IPS-18c (cell line): ENCODE measurements around the gene TBC1D17.
A peak's percentile ranks its signal among the peaks of the same experiment; 100 is the strongest.

ENCODE experiments used
- H3K4me3 ChIP-seq: 2 replicates; pipeline ENCODE4 v1.7.0; 2013; ENCODE audit warnings: low read depth, mild to moderate bottlenecking, low read length, moderate library complexity; ENCODE audit not compliant: insufficient read depth
- H3K9me3 ChIP-seq: one replicate; pipeline ENCODE4 v1.6.1; 2013; ENCODE audit warnings: mild to moderate bottlenecking, low read length, moderate library complexity; ENCODE audit not compliant: control insufficient read depth, insufficient read depth

Gene TBC1D17

DNA sequence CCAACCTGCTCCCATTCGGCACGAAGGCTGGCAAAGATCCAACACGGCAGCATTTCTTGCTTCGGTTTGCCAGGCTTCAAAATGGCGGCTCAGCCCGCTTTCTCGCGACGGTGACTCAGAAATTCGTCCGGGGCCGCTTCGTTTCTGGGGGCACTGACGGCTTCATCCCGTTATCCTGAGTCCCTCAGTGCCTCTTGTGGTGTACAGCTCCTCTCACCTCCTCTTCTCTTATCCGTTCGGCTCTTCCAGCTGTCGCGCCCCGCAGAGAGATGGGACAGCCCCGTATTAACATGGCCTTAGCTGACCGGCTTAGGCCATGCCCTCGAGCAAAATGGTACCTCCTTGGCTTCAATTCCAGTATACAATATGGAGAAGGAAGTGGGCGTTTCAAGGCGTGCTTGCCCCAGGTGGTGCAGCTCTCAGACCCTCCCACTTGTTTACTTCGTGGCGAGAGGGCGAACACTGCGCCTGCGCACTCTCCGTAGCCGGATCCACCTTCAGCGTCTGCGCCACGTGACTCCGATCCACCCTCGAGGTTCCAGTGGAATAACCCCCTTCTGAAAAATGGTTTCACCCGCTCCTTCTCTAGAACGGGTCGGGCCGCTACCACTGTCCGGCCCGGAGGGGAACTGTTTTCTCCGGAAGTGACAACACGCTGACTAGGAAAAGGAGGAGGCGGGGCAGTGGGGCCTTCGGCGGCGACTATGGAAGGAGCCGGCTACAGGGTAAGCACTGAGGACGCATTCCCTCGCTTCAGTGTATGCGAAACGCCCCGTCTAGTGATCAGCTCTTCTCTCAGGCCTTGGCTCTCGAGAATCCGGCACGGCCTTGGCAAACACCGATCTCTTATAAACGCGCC lies at the start of gene TBC1D17, which contains the start of gene AKT1S1:
Gene TBC1D17 (plus strand): TSS at position 683 of the 859 bp plus-strand sequence. CDS start 22 bp downstream, at position 705.
Gene AKT1S1 (minus strand): TSS at position 336 of the 859 bp plus-strand sequence. CDS start 4,060 bp downstream, outside the sequence.
- Histone ChIP-seq H3K9me3 (no peaks in the 10 kb centered on the region), H3K4me3 (peak within 1 kb of the TSS; percentile 99)

DNA sequence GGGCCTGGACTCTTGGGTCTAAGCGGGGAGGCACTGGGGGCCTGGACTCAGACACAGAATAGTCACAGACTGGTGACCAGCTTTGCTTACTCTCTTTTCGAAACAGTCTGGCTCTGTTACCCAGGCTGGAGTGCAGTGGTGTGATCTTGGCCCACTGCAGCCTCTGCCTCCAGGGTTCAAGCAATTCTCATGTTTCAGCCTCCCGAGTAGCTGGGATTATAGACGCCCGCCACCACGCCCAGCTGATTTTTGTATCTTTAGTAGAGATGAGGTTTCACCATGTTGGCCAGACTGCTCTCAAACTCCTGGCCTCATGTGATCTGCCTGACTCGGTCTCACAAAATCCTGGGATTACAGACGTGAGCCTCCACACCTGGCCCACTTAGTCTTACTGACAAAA lies 48.3 kb upstream of the TBC1D17 start:
- no peaks in the 10 kb centered on the region for H3K9me3 ChIP-seq
- H3K4me3 ChIP-seq, result no peak overlapping the region

DNA sequence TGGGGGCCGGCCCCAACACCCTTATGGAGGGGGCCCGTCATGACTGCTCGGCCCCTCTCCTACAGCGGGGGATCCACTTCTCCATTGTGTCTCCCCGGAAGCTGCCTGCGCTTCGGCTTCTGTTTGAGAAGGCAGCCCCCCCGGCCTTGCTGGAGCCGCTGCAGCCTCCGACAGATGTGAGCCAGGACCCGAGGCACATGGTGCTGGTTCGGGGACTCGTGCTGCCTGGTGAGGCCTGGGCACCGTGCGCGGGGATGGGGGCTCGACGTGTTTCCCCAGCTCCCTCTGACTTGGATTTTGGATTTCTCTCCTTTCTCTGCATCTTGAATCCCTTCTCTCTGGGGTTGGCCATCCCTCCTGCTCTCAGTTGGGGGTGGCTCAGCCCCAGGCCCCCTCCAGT lies 47.8 kb upstream of the TBC1D17 start:
- Histone ChIP-seq H3K4me3 (no peak overlapping the region), H3K9me3 (no peaks in the 10 kb centered on the region)

DNA sequence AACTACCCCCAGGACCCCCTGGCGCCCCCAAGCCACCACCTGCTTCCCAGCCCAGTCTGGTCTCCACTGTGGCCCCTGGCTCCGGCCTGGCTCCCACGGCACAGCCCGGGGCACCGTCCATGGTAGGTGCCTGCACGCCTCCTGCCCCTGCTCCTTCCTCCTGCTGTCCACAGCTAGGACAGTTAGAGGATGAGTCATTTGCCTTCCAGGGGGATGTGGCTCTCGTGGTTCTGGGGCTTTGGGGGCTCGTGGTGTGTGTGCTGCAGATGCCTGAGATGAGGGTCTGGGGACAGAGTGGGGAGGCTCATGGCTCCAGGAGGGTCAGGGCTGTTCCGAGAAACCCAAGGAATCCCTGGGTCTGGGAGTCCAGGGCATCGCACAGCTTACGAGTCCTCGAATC lies 46.7 kb upstream of the TBC1D17 start:
- Histone ChIP-seq H3K4me3 (no peak overlapping the region), H3K9me3 (no peaks in the 10 kb centered on the region)

DNA sequence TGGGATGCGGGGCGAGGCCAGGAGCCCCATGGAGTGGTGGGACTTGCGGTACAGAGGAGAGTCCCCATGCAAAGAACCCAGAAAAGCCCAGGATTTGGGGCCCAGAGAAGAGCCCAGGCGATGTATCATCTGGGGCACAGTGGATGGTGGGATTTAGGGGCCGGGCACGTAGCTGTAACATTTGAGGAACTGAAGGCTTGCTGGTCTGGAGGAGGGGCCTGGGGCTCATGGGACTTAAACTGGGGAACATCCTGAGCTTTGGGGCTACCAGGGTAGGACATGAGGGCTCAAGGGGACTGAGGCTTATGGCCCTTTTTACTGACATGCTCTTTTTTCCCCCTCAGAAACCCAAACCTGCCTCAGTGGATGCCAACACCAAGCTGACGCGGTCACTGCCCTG lies 45.9 kb upstream of the TBC1D17 start:
- Histone ChIP-seq H3K9me3 (no peaks in the 10 kb centered on the region), H3K4me3 (no peak overlapping the region)

DNA sequence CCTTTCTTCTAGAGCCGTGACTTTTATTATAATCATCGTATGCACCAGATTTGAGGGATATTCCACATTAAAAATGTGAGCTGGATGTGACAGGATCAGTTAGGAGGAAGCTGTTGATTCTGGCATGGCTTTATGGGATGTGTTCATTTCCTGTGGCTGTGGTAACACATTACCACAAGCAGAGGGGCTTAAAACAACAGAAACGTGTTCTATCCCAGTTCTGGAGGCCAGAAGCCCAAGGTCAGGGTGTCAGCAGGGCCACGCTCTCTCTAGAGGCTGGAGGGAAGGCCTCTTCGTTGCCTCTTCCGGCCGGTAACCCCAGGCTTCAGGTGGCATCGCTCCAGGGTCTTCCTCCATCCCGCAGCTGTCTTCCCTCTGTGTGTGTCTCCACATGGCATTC lies 44.9 kb upstream of the TBC1D17 start:
- Histone ChIP-seq H3K9me3 (no peaks in the 10 kb centered on the region), H3K4me3 (no peak overlapping the region)

DNA sequence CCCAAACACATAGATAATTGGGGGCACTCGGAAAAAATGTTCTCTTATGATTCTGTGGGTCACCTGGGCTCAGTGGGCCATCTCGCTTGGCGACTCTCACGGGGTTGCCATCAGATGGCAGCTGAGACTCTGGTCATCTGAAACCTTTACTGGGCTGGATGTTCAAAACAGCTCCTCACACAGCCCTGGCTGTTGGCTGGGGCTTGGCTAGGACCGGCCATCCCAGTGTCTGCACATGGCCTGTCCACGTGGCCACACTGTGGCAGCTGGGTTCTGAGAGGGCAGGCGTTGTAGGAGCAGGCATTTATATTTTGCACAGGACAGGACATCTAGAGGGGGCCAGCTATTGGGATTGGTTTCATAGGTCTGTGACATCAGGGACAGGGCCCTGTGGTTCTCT lies 43.9 kb upstream of the TBC1D17 start:
- Histone ChIP-seq H3K4me3 (no peak overlapping the region), H3K9me3 (no peaks in the 10 kb centered on the region)

DNA sequence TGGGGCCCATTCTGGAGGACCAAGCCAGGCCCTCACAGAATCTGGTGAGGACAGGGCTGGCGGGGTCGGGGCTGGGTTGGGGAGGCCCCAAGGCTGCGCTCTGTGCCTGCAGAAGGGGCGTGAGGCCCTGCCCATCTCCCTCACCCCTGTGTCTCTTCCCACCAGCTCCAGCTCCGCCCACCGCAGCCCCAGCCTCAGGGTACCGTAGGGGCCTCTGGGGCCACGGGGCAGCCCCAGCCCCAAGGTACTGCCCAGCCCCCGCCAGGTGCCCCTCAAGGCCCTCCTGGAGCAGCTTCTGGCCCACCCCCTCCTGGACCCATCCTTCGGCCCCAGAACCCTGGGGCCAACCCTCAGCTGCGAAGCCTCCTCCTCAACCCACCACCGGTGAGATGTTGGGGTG lies 41.9 kb upstream of the TBC1D17 start:
- no peaks in the 10 kb centered on the region for H3K9me3 ChIP-seq
- H3K4me3 ChIP-seq, result no peak overlapping the region

DNA sequence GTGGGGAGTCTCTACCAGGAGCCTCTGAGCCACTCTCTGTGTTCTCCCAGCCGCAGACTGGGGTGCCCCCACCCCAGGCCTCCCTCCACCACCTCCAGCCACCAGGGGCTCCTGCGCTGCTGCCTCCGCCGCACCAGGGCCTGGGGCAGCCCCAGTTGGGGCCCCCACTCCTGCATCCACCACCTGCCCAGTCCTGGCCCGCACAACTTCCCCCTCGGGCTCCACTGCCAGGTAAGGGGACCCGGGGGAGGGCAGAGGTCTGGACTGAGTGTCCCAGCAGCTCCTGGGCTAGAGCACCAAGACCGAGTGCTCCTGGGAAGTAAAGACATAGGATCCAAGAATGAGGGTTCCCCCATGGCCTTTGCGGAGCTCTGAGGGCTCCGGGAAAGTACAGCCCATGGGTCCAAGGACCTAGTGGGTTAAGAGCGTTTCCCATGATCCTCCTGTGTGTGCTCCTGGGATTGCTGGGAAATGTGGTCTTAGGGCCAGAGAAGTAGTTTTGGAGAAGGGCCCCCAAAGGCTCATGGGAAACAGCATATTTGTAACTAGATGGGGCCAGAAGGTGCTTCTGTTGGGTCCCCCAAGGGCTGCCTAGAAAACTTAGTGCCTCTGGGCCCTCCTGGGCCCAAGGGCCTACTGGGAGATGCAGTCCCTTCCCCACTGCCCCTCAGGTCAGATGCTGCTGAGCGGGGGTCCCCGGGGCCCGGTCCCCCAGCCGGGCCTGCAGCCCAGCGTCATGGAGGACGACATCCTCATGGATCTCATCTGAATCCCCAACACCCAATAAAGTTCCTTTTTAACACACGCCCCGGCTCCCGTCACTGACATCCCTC lies 41.1 kb upstream of the TBC1D17 start:
- no peak overlapping the region for H3K4me3 ChIP-seq
- no peaks in the 10 kb centered on the region for H3K9me3 ChIP-seq

DNA sequence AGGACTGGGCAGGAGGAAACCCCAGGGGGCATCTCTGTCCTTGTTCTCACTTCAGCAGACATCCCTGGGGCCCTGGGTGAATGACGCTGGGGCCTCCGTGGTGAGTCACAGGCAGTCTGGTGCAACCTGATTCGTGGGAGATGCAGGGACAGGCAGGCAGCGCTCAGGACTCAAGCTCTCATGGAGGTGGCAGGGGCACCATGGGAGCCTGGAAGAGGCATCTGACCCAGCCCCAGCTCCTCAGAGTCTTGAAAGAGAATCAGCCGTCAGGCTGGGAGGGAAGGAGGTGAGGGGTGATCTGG lies 40.5 kb upstream of the TBC1D17 start:
- Histone ChIP-seq H3K4me3 (no peak overlapping the region), H3K9me3 (no peaks in the 10 kb centered on the region)

DNA sequence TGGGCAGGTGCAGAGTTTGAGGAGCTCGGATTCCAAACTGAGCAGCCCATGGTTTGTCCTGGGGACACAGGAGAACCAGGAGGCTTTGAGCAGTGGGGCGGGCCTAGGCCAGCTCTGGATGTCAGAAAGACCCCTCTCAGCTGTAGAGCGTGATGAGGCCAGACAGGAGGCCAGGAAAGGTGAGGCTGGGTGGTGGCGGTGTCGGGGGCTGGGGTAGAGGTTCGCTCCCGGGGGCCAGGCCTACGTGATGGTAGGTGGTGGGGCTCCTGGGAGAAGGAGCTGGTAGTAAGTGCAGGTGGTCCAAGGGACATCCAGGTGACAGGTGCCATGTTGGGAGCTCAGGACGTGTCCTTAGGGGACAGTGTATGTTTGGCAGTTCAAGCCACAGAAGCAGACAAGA lies 40.1 kb upstream of the TBC1D17 start:
- H3K9me3 ChIP-seq, result no peaks in the 10 kb centered on the region

DNA sequence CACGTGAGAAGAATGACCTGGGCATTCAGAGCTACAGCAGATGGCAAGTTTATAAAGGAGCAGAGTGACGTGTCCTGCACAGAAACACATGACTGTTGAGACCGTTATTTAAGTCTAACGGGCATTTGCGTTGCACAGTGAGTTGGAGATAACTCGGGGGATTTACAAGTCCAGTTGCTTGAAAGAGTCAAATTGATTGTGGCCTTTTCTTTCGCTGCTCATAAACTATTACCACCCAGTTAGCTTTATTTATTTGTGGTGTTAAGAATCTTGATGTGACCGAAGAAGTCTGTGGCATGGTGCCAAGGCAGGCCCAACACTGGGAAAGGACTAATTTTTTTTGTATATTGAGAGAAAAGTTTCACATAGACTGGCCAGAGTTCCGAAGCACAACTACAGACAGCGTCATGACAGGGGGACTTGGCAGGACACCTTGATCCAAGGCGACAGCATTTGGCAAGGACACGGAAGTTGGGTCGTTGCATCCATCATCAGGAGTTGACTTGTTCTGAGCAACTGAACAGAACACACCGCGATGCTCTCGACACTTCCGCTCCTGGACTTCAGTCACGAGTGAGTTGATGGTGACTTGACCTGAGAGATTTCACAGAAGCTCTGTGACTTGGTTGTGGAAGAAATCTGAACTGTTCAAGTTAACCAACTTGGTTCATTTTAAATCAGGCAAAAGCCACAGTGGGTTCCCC lies 38.5 kb upstream of the TBC1D17 start:
- no peak overlapping the region for H3K4me3 ChIP-seq
- no peaks in the 10 kb centered on the region for H3K9me3 ChIP-seq

More for the DNA sequence above, 40.1 kb upstream of the TBC1D17 start:
- H3K4me3 ChIP-seq, result no peak overlapping the region

DNA sequence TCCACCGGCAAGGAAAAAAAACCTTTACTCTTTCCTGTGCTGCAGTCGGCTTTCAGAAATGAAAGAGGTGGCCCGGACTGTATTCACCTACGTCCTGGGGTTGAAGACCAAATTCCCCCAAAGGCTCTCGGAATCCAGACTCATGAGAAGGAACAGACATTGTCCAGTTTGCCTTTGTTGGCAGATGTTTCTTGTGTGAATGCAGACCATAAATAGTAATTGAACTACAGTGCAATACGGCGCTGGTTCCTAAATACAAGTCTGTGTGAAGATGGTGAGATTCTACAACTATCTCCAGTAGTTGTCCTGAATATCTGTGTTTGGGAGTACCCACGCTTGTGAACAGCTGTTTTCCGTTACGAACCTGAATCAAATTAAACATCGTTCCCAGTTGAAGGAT lies 37.8 kb upstream of the TBC1D17 start:
- Histone ChIP-seq H3K4me3 (no peak overlapping the region), H3K9me3 (no peaks in the 10 kb centered on the region)

DNA sequence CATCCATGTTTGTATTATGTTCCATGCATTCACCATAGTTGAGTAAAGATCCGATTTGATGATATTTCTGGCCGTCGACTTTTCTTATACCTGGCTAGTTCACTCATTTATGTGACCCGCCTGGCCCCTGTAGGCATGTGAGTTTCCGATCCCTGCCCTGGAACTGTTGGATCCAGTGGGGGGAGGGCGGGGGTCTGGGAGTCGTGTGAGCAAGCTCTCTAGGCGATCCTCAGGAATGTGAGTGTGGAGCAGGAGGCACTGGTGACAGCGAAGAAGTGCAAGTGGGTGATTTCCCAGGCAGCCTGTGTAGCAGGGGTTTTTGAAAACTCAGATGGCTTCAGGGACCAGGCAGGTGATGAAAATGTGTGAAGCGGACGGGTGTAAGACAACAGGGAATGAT lies 37.2 kb upstream of the TBC1D17 start:
- no peaks in the 10 kb centered on the region for H3K9me3 ChIP-seq
- no peak overlapping the region for H3K4me3 ChIP-seq

DNA sequence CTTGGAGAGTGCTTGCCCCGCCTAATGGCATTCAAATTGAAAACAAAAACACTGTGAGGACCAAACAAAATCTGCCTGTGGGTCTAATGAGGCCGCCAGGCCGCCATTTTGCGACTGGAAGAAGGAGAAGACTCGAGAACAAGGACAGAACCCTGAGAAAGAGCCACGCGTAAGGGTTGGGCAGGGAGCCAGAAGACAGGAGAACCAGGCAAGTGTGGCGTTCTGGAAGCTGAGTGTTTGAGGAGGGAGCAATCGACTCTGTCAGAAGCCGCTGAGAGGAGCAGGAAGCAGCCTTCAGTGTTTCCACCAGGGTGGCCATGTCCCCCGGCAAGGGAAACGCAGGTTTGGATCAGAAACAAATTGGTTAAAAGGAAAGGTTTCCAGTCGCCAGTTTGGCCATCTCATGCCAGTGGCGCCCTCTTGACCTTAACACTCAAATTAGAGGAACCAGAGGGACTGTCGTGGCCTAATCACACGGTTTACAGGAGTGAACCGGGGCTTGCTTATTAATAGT lies 36.7 kb upstream of the TBC1D17 start:
- Histone ChIP-seq H3K4me3 (no peak overlapping the region), H3K9me3 (no peaks in the 10 kb centered on the region)

DNA sequence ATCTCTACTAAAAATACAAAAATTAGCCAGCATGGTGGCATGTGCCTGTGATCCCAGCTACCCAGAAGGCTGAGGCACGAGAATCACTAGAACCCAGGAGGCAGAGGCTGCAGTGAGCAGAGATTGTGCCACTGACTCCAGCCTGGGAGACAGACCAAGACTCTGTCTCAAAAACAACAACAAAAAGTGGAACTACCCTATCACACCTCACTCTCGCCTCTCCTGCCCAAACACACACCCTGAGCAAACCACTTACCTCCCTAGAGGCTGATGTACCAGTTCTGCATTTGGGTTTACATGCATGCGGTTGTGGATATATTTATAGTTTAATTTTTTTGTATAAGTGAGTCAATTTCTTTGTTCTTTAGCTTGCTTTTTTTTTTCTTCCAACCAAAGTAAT lies 34.2 kb upstream of the TBC1D17 start:
- H3K9me3 ChIP-seq, result no peaks in the 10 kb centered on the region
- no peak overlapping the region for H3K4me3 ChIP-seq
